Mucosa of descending colon (tissue), 3 donors: Measurements from ENCODE around the gene SLC35E1. TPM values are rescaled to one million over a fixed set of nuclear protein-coding genes. Genes with fewer than 3 reads are reported as not detected.
"Not testable (repeated sequence)": the region's sequence is repeated elsewhere in the genome, so short reads cannot be mapped to it uniquely, and the experiment has no call there.

Source experiments
- ATAC-seq: fragments of 200-7000 bp; cut with Tn5 transposase; one replicate; pipeline ENCODE4 v1.9.1; 2020; ENCODE audit warnings: mild to moderate bottlenecking, moderate library complexity
- DNase-seq, 3 donors: peaks; one replicate each; pipeline ENCODE4 v3.0.0-alpha.2; 2020
- H3K36me3 ChIP-seq: fragments of 200-600 bp; one replicate; pipeline ENCODE4 v1.8.0; 2021; ENCODE audit warnings: low read depth, mild to moderate bottlenecking
- H3K4me1 ChIP-seq: fragments of 200-600 bp; one replicate; pipeline ENCODE4 v1.8.0; 2021; ENCODE audit warnings: low read depth, mild to moderate bottlenecking
- H3K4me3 ChIP-seq: fragments of 200-600 bp; one replicate; pipeline ENCODE4 v1.8.0; 2021; ENCODE audit warnings: mild to moderate bottlenecking
- H3K9me3 ChIP-seq: fragments of 200-600 bp; one replicate; pipeline ENCODE4 v1.8.0; 2021; ENCODE audit warnings: mild to moderate bottlenecking
- intact Hi-C, 2 donors: fragments of 100-400 bp; cut with DNase I in 1 of 2; cut with micrococcal nuclease in 1 of 2; formaldehyde crosslinking; loops; one replicate each; pipeline versions ENCODE4 v1.11.0 to v1.11.1; 2022; cut with DNase I, micrococcal nuclease
- total RNA-seq, 3 donors: library from RNA; stranded (reverse); fragmentation: NEBNext Ultra II Directional in 2 of 3; extraction: Animal tissue kit (Norgen Biotek cat#: 25700) in 2 of 3; gene quantifications; one replicate each; pipeline versions ENCODE4 v1.2.1 to v1.2.4, GENCODE V29; 2021 to 2023
- TF ChIP-seq, protein P1 (sequence below): fragments of 200-600 bp; IDR thresholded peaks from one replicate; pipeline ENCODE4 v1.8.0; 2022; ENCODE audit warnings: antibody characterized with exemption, mild to moderate bottlenecking
- donor health status: DM: no; HTN: no; CAD: no; lungs with moderate emphysema.
- donor health status: DM: no; HTN: no; CAD: no.
- donor health status: DM: no; HTN: yes; CAD: no.

SLC35E1 gene
- total RNA-seq, 3 donors from 2014 or later: 34.6 to 45.8 (median 44.0) TPM

DNA sequence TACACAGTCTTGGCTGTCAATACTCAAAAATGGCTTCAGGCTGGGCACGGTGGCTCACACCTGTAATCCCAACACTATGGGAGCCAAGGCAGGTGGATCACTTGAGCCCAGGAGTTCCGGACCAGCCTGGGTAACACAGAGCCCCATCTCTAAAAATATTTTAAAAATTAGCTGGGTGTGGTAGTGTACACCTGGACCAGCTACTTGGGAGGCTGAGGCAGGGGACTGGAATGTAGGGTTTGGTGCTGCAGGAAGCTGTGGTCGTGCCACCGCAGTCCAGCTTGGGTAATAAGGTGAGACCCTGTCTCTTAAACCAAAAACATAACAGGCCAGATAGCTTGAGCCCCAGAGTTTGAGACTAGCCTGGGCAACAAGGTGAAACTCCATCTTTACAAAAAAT is 23.3 kb downstream of the SLC35E1 start:
- TF ChIP-seq, protein P1, sequence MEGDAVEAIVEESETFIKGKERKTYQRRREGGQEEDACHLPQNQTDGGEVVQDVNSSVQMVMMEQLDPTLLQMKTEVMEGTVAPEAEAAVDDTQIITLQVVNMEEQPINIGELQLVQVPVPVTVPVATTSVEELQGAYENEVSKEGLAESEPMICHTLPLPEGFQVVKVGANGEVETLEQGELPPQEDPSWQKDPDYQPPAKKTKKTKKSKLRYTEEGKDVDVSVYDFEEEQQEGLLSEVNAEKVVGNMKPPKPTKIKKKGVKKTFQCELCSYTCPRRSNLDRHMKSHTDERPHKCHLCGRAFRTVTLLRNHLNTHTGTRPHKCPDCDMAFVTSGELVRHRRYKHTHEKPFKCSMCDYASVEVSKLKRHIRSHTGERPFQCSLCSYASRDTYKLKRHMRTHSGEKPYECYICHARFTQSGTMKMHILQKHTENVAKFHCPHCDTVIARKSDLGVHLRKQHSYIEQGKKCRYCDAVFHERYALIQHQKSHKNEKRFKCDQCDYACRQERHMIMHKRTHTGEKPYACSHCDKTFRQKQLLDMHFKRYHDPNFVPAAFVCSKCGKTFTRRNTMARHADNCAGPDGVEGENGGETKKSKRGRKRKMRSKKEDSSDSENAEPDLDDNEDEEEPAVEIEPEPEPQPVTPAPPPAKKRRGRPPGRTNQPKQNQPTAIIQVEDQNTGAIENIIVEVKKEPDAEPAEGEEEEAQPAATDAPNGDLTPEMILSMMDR: no peak
- no peak overlapping the region for H3K4me3 ChIP-seq
- H3K36me3 ChIP-seq: no peaks in the 10 kb centered on the region
- no peaks in the 10 kb centered on the region for H3K4me1 ChIP-seq
- DNase-seq: no peak
- H3K9me3 ChIP-seq: no peaks in the 10 kb centered on the region
- ATAC-seq: no peak
- intact Hi-C loops: no loop called here

DNA sequence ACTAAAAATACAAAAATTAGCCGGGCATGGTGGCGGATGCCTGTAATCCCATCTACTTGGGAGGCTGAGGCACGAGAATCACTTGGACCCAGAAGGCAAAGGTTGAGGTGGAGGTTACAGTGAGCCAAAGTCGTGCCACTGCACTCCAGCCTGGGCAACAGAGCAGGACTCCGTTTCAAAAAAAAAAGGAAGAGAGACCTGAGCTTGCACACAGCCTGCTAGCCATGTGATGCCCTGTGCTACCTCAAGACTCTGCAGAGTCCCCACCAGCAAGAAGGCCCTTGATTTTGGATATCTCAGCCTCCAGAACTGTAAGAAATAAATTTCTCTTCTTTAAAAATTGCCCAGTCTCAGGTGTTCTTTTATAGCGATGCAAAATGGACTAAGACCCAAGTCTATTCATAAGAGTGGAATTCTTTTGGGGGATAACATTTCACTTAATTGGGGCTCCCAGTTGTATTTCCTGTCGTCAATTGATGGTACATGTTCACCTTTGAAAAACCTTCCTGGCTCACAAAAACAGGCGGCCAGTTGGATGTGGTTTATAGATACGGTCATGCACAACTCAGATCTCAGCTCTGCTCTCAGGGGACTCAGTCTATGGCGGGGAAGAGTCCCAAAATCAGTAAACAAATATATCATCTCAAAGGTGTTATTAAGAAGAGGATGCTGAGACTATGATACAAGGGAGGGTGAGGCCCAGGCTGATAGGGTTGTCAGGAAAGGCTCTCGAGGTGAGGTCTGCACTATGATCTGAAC is 27.6 kb downstream of the SLC35E1 start:
- H3K9me3 ChIP-seq: no peaks in the 10 kb centered on the region
- TF ChIP-seq, protein P1: no peak
- ATAC-seq (no peak), DNase-seq (no peak)
- intact Hi-C loops: no loop called here
- H3K4me3 ChIP-seq: no peak overlapping the region
- no peaks in the 10 kb centered on the region for H3K36me3 ChIP-seq
- H3K4me1 ChIP-seq: peaks cover 21% of the 10 kb centered on the region

DNA sequence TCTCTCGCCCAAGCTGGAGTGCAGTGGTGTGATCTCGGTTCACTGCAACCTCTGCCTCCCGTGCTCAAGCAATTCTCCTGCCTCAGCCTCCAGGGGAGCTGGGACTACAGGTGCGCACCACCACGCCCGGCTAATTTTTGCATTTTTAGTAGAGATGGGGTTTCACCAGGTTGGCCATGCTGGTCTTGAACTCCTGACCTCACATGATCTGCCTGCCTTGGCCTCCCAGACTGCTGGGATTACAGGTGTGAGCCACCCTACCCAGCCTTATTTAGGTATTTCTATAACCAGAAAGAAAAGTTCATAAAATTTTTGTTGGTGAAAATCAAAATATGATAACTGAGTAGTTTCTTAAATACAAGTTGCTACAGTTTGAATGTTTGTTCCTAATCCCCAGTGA is 28.5 kb downstream of the SLC35E1 start:
- H3K4me3 ChIP-seq, DNase-seq, H3K9me3 ChIP-seq, H3K36me3 ChIP-seq, intact Hi-C loops, ATAC-seq: not testable (repeated sequence)
- peaks cover 21% of the 10 kb centered on the region for H3K4me1 ChIP-seq

DNA sequence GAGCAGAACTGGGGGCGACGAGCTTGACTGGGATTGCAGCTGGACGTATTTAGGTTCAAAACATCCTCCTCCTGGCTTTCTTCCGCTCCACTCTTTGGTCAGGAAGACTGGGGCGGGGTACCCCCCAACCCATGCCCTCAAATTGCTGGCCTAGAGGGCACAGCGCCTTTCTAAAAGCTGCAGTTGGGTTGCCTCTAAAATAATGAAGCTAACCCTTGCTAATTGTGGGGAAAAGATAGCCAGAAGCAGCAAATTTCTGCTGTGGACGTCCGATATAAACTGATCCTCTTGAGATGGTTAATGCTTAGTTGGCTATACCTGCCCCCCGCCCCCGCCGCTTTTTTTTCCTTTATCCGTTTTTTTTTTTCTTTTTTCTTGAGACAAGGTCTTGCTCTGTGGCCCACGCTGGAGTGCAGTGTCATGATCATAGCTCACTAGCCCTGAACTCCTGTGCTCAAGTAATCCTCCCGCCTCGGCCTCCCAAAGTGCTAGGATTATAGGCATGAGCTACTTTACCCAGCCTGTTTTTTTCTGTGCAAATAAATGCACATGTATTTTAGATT is 29.2 kb downstream of the SLC35E1 start:
- intact Hi-C loops: no loop called here

DNA sequence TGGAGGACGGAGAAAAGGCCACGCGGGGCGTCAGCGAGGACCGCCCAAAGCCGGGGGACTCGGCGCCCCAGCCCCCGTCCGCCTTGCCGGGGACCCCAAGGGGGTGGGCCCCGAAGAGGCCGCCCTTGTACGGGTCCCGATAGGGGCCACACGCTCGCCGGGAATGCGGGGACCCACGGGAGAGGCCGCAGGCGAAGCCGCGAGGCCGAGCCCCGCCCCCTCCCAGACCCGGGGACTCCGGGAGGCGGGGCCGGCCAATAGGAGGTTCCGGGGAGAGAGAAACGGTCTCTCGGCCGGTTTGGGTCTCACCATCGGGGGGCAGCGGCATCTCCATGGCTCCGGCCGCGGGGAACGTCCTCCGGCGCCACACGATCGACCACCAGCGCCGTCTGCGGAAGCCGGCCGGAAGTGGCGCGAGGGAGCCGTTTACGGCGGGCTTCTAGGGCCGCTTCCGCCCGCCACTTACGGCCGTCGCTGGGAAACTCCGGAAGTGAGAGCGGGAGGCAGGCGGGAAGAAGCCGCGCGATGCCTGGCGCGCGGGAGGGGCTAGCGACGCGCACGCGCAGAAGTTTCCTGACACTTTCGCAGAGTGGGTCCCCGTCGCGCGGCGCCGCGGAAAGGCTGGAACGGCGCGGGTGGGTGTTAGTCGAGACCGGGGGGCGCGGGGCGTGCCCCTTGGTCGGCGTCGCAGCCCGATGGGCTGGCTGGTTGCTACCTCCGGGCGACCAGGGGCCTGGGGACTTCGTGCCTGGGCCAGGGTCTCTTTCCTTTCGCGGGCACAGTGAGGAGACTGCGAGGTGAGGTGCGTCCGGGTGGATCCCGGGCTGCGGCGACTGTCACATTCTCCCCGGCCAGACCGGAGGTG is 29.9 kb downstream of the SLC35E1 start, which contains the start of gene CHERP:
Gene CHERP (minus strand): TSS at position 393 of the 865 bp plus-strand sequence. CDS start 59 bp downstream, at position 334.
- no peaks in the 10 kb centered on the region for H3K9me3 ChIP-seq
- TF ChIP-seq, protein P1: no peak
- ATAC-seq: peak; percentile 99
- peaks cover 21% of the 10 kb centered on the region for H3K4me1 ChIP-seq
- H3K36me3 ChIP-seq: no peaks in the 10 kb centered on the region
- intact Hi-C loops: no loop called here
- peak within 1 kb of the TSS; percentile 96 for H3K4me3 ChIP-seq
- peak; percentile 95 to 97 (median 95) for DNase-seq

More for the DNA sequence above, 29.2 kb downstream of the SLC35E1 start:
- Histone ChIP-seq H3K9me3 (no peaks in the 10 kb centered on the region), H3K36me3 (no peaks in the 10 kb centered on the region), H3K4me3 (peak overlapping the region; percentile 96), H3K4me1 (peaks cover 21% of the 10 kb centered on the region)
- TF ChIP-seq, protein P1: no peak
- ATAC-seq (no peak), DNase-seq (no peak)
